Measurements from ENCODE around the gene STK24.
"Not testable (repeated sequence)": the region's sequence is repeated elsewhere in the genome, so short reads cannot be mapped to it uniquely, and the experiment has no call there.

STK24 gene

GRCh38 chr13:98576963-98577835, at the start of gene STK24:
Gene STK24 (minus strand): TSS chr13:98577107. CDS start chr13:98576786, 321 bp downstream.
- peak; percentile 78 for DNase-seq

- DNase-seq: no peak
Measured at GRCh38 chr13:98626298-98626935, 49.5 kb upstream of the STK24 start.

- DNase-seq: not testable (repeated sequence)
Measured at GRCh38 chr13:98624589-98624988, 47.7 kb upstream of the STK24 start.

GRCh38 chr13:98622931-98623331, 46.0 kb upstream of the STK24 start:
- no peak for DNase-seq

- no peak for DNase-seq
Measured at GRCh38 chr13:98619556-98619955, 42.6 kb upstream of the STK24 start.

- DNase-seq: not testable (repeated sequence)
Measured at GRCh38 chr13:98615595-98615994, 38.7 kb upstream of the STK24 start.

- DNase-seq: no peak
Measured at GRCh38 chr13:98613591-98613990, 36.7 kb upstream of the STK24 start.

- DNase-seq: no peak
Measured at GRCh38 chr13:98609756-98610155, 32.8 kb upstream of the STK24 start.

- DNase-seq: no peak
Measured at GRCh38 chr13:98606296-98606695, 29.4 kb upstream of the STK24 start.

GRCh38 chr13:98599502-98600328, 22.8 kb upstream of the STK24 start:
- DNase-seq: no peak

GRCh38 chr13:98598043-98598442, 21.1 kb upstream of the STK24 start:
- no peak for DNase-seq

- no peak for DNase-seq
Measured at GRCh38 chr13:98595134-98595533, 18.2 kb upstream of the STK24 start.

GRCh38 chr13:98592362-98592732, 15.4 kb upstream of the STK24 start:
- DNase-seq: no peak

- DNase-seq: no peak
Measured at GRCh38 chr13:98591721-98592361, 14.9 kb upstream of the STK24 start.

GRCh38 chr13:98590471-98590870, 13.6 kb upstream of the STK24 start:
- DNase-seq: not testable (repeated sequence)

- not testable (repeated sequence) for DNase-seq
Measured at GRCh38 chr13:98589516-98589915, 12.6 kb upstream of the STK24 start.

GRCh38 chr13:98586400-98587345, 9.8 kb upstream of the STK24 start:
- DNase-seq: no peak

GRCh38 chr13:98585946-98586345, 9.0 kb upstream of the STK24 start:
- DNase-seq: no peak

- DNase-seq: no peak
Measured at GRCh38 chr13:98585398-98585754, 8.5 kb upstream of the STK24 start.

- DNase-seq: no peak
Measured at GRCh38 chr13:98584668-98585397, 7.9 kb upstream of the STK24 start.

- no peak for DNase-seq
Measured at GRCh38 chr13:98582947-98583346, 6.0 kb upstream of the STK24 start.

All from activated CD4-positive, CD25-positive, alpha-beta regulatory T cell treated with anti-CD3 and anti-CD28 coated beads, Interleukin-2, amount 50 U/mL, for 72 hours (primary cell).